Caco-2 (cell line): ENCODE data around the gene APC. TPM values are rescaled to one million over a fixed set of nuclear protein-coding genes. Genes with fewer than 3 reads are reported as not detected.

Experiments
- BruUV-seq: library from RNA; stranded (reverse); fragments of 400-500 nt; replicated peaks from 2 replicates; lab custom pipeline; 2021; lab: Mats Ljungman, UMichigan
- CTCF ChIA-PET: fragments of 300-600 bp; sonication (Branson Sonifier 250); formaldehyde crosslinking; loops from one replicate; lab custom pipeline; 2022; ENCODE audit warnings: antibody characterized with exemption; lab: Charles Lee
- POLR2A ChIA-PET: fragments of 300-600 bp; sonication (Branson Sonifier 250); formaldehyde crosslinking; loops from one replicate; lab custom pipeline; 2022; ENCODE audit warnings: antibody characterized with exemption; lab: Charles Lee
- DNase-seq, 2 experiments: peaks; one replicate each; pipeline versions ENCODE4 v3.0.0 to v3.0.0-alpha.2; 2020 to 2022
- H3K27me3 ChIP-seq: replicated peaks from 2 replicates; pipeline ENCODE4 v1.6.0; 2011; ENCODE audit warnings: low read length; ENCODE audit not compliant: control insufficient read depth, insufficient read depth
- H3K36me3 ChIP-seq: 2 replicates; pipeline ENCODE4 v1.5.1; 2011; ENCODE audit warnings: low read length; ENCODE audit not compliant: control insufficient read depth, insufficient read depth
- H3K4me1 ChIP-seq: fragments of 250-450 bp; sonication (Bioruptor Pico); 2 replicates; pipeline ENCODE4 v1.5.1; 2020; ENCODE audit warnings: mild to moderate bottlenecking
- H3K4me3 ChIP-seq: 2 replicates; pipeline ENCODE4 v1.5.1; 2011; ENCODE audit warnings: low read depth, mild to moderate bottlenecking, control low read depth, low read length
- H3K9me3 ChIP-seq: fragments of 250-450 bp; sonication (Bioruptor Pico); 2 replicates; pipeline ENCODE4 v1.5.1; 2020; ENCODE audit warnings: mild to moderate bottlenecking, moderate library complexity
- H3K27ac Mint-ChIP-seq: one replicate; pipeline ENCODE4 v1.8.0; 2022; ENCODE audit warnings: mixed read lengths; ENCODE audit not compliant: unreplicated experiment
- H3K27me3 Mint-ChIP-seq: one replicate; pipeline ENCODE4 v1.8.0; 2022; ENCODE audit warnings: mixed read lengths; ENCODE audit not compliant: insufficient read depth, unreplicated experiment
- H3K36me3 Mint-ChIP-seq: one replicate; pipeline ENCODE4 v1.8.0; 2022; ENCODE audit warnings: mild to moderate bottlenecking, mixed read lengths; ENCODE audit not compliant: insufficient read depth, unreplicated experiment
- H3K4me1 Mint-ChIP-seq: one replicate; pipeline ENCODE4 v1.8.0; 2022; ENCODE audit warnings: low read depth, mixed read lengths; ENCODE audit not compliant: unreplicated experiment
- H3K4me3 Mint-ChIP-seq: one replicate; pipeline ENCODE4 v1.8.0; 2022; ENCODE audit warnings: mild to moderate bottlenecking, moderate library complexity, mixed read lengths; ENCODE audit not compliant: unreplicated experiment
- H3K9me3 Mint-ChIP-seq: one replicate; pipeline ENCODE4 v1.8.0; 2022; ENCODE audit warnings: mixed read lengths; ENCODE audit not compliant: unreplicated experiment
- CTCF ChIP-seq, 2 experiments: fragments of 200-600 bp in 1 of 2; IDR thresholded peaks; 1 replicate in 1 of 2; 2 replicates in 1 of 2; pipeline versions ENCODE4 v1.5.1 to v1.8.0; 2011 to 2022; ENCODE audit warnings: antibody characterized with exemption in 1 of 2, control low read depth in 1 of 2, inconsistent platforms in 1 of 2, low read depth in 1 of 2, low read length in 1 of 2, mild to moderate bottlenecking in 1 of 2, moderate library complexity in 1 of 2; ENCODE audit not compliant: insufficient read depth in 1 of 2, severe bottlenecking in 1 of 2, unreplicated experiment in 1 of 2
- intact Hi-C: fragments of 100-400 bp; cut with micrococcal nuclease; formaldehyde crosslinking; loops from one replicate; pipeline ENCODE4 v1.10.0; 2022; ENCODE audit not compliant: unreplicated experiment
- total RNA-seq: library from RNA; stranded (reverse); gene quantifications from 2 replicates; pipeline ENCODE4 v1.2.3, GENCODE V29; 2022

APC gene
- total RNA-seq, 1 experiment from 2014 or later: 28.6 TPM

DNA sequence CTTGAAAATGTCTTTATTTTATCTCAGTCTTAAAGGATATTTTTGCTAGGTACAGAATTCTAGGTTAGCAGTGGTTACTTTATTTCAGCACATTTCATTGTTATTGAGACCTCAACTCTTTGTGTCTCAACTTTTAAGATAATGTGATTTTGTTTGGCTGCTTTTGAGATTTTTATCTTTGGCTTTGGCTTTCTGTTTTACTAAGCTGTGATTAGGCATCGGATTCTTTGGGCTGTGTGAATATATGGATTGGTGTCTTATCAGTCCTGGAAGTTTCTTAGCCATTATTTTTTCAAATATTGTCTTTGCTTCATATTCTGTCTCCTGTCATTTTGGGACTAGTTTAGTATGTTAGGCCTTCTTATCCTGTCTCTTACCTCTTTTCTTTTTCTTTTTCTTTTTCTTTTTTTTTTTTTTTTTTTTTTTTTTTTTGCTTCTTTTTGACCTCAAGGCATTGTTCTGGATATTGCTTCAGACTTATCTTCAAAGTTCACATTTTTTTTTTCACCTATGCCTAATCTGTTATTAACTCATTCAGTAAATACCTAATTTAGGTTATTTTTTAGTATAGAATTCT is 20.1 kb upstream of the APC start:
- Mint-ChIP-seq H3K4me1 (peaks cover 6% of the 10 kb centered on the region), H3K27me3 (no peaks in the 10 kb centered on the region), H3K36me3 (no peaks in the 10 kb centered on the region), H3K4me3 (no peak overlapping the region), H3K9me3 (no peaks in the 10 kb centered on the region), H3K27ac (no peak overlapping the region)
- Histone ChIP-seq H3K4me3 (no peak overlapping the region), H3K4me1 (0 out of 2 replicates have a peak, but pooled peaks cover 3% of the 10 kb centered on the region), H3K27me3 (no peaks in the 10 kb centered on the region), H3K9me3 (no peaks in the 10 kb centered on the region), H3K36me3 (no peaks in the 10 kb centered on the region)
- CTCF ChIA-PET: no interaction called here
- no peak for DNase-seq
- POLR2A ChIA-PET: no interaction called here
- intact Hi-C loops: no loop called here
- BruUV-seq: no TSS peak
- TF ChIP-seq CTCF (IDR thresholded peaks at IDR 0.05; ENCODE audit: insufficient read depth in 1 of 2, low read depth in 1 of 2, low read length in 1 of 2, severe bottlenecking in 1 of 2, unreplicated experiment in 1 of 2): no peak

GRCh38 chr5:112718344-112718743 is 19.3 kb upstream of the APC start:
- 0 out of 2 replicates have a peak, but pooled peaks cover 3% of the 10 kb centered on the region for H3K4me1 ChIP-seq
- Mint-ChIP-seq H3K4me3 (no peak overlapping the region), H3K27ac (no peak overlapping the region), H3K9me3 (no peaks in the 10 kb centered on the region), H3K36me3 (no peaks in the 10 kb centered on the region), H3K27me3 (no peaks in the 10 kb centered on the region), H3K4me1 (peaks cover 6% of the 10 kb centered on the region)
- intact Hi-C loops: no loop called here
- no peaks in the 10 kb centered on the region for H3K9me3 ChIP-seq
- no peaks in the 10 kb centered on the region for H3K27me3 ChIP-seq
- ChIA-PET CTCF (interaction anchor here (0.7 kb wide), 1 partner anchor 130 kb away, joined by 6 read pairs; no protein-coding TSS in a partner anchor), POLR2A (no interaction called here)
- no peak for DNase-seq
- H3K36me3 ChIP-seq: no peaks in the 10 kb centered on the region
- no TSS peak for BruUV-seq
- TF ChIP-seq CTCF (IDR thresholded peaks at IDR 0.05; ENCODE audit: insufficient read depth in 1 of 2, low read depth in 1 of 2, low read length in 1 of 2, severe bottlenecking in 1 of 2, unreplicated experiment in 1 of 2): no peak
- H3K4me3 ChIP-seq: no peak overlapping the region

- Mint-ChIP-seq H3K4me1 (peaks cover 6% of the 10 kb centered on the region), H3K27ac (no peak overlapping the region), H3K9me3 (no peaks in the 10 kb centered on the region), H3K36me3 (no peaks in the 10 kb centered on the region), H3K4me3 (no peak overlapping the region), H3K27me3 (no peaks in the 10 kb centered on the region)
- no TSS peak for BruUV-seq
- TF ChIP-seq CTCF (IDR thresholded peaks at IDR 0.05; ENCODE audit: insufficient read depth in 1 of 2, low read depth in 1 of 2, low read length in 1 of 2, severe bottlenecking in 1 of 2, unreplicated experiment in 1 of 2): no peak
- Histone ChIP-seq H3K4me3 (no peak overlapping the region), H3K9me3 (no peaks in the 10 kb centered on the region), H3K36me3 (no peaks in the 10 kb centered on the region), H3K27me3 (no peaks in the 10 kb centered on the region), H3K4me1 (0 out of 2 replicates have a peak, but pooled peaks cover 3% of the 10 kb centered on the region)
- no peak for DNase-seq
- intact Hi-C loops: no loop called here
- ChIA-PET POLR2A (no interaction called here), CTCF (no interaction called here)
These were observed 17.1 kb upstream of the APC start for GRCh38 chr5:112720576-112720975.
